Thoracic aorta (tissue), 2 donors: Measurements from ENCODE around the gene ACSM3. TPM values are rescaled to one million over a fixed set of nuclear protein-coding genes. Genes with fewer than 3 reads are reported as not detected.

ENCODE experiments used
- ATAC-seq: fragments of 150-250 bp; one replicate; pipeline ENCODE4 v1.8.0; 2017; ENCODE audit warnings: low read depth; ENCODE audit not compliant: insufficient number of reproducible peaks, low FRiP score
- DNase-seq: peaks from one replicate; pipeline ENCODE4 v3.0.0-alpha.2; 2020; ENCODE audit warnings: low spot score
- H3K27ac ChIP-seq, 2 donors: fragments of 200-600 bp; sonication (generic); 1 replicate in 1 of 2; 2 replicates in 1 of 2; pipeline ENCODE4 v1.5.1; 2016; ENCODE audit warnings: mild to moderate bottlenecking in 2 of 2, moderate library complexity in 2 of 2
- H3K27me3 ChIP-seq: fragments of 200-600 bp; sonication (generic); replicated peaks from 2 replicates; pipeline ENCODE4 v1.6.0; 2016; ENCODE audit warnings: mild to moderate bottlenecking; ENCODE audit not compliant: insufficient read depth
- H3K36me3 ChIP-seq: fragments of 200-600 bp; sonication (generic); one replicate; pipeline ENCODE4 v1.5.1; 2016
- H3K4me1 ChIP-seq, 2 donors: fragments of 200-600 bp; sonication (generic); 1 replicate in 1 of 2; 2 replicates in 1 of 2; pipeline versions ENCODE4 v1.5.1 to v1.6.0; 2016; ENCODE audit warnings: low read depth in 2 of 2, mild to moderate bottlenecking in 1 of 2; ENCODE audit not compliant: control insufficient read depth in 1 of 2
- H3K4me3 ChIP-seq: fragments of 200-600 bp; sonication (generic); 2 replicates; pipeline ENCODE4 v1.5.1; 2016; ENCODE audit warnings: mild to moderate bottlenecking
- H3K9me3 ChIP-seq: fragments of 200-600 bp; sonication (generic); 2 replicates; pipeline ENCODE4 v1.5.1; 2016
- total RNA-seq, 2 donors: library from RNA; depleted of rRNA; stranded (reverse); fragments of >200 nt; gene quantifications; one replicate each; pipeline versions ENCODE4 v1.1.0 to v1.2.3, GENCODE V29; 2016
- TF ChIP-seq, protein P1 (sequence below): fragments of 200-600 bp; sonication (generic); IDR thresholded peaks from one replicate; pipeline ENCODE4 v1.5.1; 2019; ENCODE audit warnings: antibody characterized with exemption

Gene ACSM3
- total RNA-seq, 2 donors from 2014 or later: 0.41 to 6.1 TPM

DNA sequence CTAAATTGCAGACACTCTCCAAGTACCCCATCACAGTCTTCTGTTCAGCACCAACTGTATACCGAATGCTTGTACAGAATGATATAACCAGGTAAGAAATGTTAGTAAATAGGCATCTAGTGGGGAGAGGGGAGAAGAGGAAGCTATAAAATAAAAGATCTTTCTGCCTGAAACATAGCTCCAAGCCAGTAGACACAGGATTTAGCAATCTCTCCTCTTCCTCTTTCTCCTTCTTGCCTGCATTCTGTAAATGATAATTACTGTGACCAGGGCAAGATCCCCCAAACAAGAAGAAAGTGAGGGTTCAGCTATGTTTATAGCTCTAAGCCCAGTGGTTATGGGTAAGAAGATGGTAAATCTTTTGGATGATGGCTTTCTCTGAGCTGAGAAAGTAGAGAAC is 17.9 kb downstream of the ACSM3 start:
- Histone ChIP-seq H3K36me3 (no peaks in the 10 kb centered on the region), H3K27me3 (no peaks in the 10 kb centered on the region), H3K27ac (no peak overlapping the region), H3K4me1 (no peaks in the 10 kb centered on the region), H3K9me3 (no peaks in the 10 kb centered on the region), H3K4me3 (no peak overlapping the region)
- no peak for DNase-seq
- no peak for ATAC-seq
- TF ChIP-seq, protein P1, sequence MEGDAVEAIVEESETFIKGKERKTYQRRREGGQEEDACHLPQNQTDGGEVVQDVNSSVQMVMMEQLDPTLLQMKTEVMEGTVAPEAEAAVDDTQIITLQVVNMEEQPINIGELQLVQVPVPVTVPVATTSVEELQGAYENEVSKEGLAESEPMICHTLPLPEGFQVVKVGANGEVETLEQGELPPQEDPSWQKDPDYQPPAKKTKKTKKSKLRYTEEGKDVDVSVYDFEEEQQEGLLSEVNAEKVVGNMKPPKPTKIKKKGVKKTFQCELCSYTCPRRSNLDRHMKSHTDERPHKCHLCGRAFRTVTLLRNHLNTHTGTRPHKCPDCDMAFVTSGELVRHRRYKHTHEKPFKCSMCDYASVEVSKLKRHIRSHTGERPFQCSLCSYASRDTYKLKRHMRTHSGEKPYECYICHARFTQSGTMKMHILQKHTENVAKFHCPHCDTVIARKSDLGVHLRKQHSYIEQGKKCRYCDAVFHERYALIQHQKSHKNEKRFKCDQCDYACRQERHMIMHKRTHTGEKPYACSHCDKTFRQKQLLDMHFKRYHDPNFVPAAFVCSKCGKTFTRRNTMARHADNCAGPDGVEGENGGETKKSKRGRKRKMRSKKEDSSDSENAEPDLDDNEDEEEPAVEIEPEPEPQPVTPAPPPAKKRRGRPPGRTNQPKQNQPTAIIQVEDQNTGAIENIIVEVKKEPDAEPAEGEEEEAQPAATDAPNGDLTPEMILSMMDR: no peak

DNA sequence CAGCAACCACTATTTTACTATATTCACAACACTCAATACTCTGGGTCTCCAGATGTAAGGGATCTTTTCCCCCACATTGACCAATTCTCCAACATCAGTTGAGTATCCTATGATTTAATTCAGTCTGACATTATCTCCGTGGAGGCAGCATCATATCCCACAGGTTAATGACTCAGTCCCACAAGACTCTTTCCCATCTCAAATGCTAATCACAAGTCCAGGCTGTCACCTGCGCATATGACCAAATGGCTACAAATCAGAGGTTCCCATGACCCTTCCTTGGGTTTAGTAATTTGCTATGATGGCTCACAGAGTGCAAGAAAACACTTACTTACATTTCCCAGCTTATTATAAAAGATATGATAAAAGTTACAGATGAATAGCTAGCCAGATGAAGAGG is 18.7 kb downstream of the ACSM3 start:
- no peak overlapping the region for H3K4me3 ChIP-seq
- H3K36me3 ChIP-seq: no peaks in the 10 kb centered on the region
- TF ChIP-seq, protein P1: no peak
- H3K27me3 ChIP-seq: no peaks in the 10 kb centered on the region
- H3K4me1 ChIP-seq: no peaks in the 10 kb centered on the region
- no peaks in the 10 kb centered on the region for H3K9me3 ChIP-seq
- ATAC-seq (no peak), DNase-seq (no peak)
- H3K27ac ChIP-seq: no peak overlapping the region

DNA sequence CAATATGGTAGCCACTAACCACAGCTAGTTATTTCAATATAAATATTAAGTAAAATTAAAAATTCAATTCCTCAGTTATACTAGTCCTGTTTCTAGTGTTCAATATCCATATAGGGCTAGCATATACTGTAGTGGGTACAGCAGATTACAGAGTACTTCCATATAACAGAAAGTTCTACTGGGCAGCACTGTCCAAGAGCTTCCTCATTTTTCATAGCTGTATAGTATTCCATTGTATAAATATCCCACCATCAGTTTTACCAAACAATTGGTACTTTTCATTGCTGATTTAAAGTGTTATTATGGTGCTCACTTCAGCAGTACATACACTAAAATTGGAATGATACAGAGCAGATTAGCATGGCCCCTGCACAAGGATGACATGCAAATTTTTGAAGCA is 20.4 kb downstream of the ACSM3 start:
- no peaks in the 10 kb centered on the region for H3K36me3 ChIP-seq
- ATAC-seq (no peak), DNase-seq (no peak)
- no peak overlapping the region for H3K27ac ChIP-seq
- H3K4me3 ChIP-seq: no peak overlapping the region
- TF ChIP-seq, protein P1: no peak
- H3K4me1 ChIP-seq: no peaks in the 10 kb centered on the region
- no peaks in the 10 kb centered on the region for H3K9me3 ChIP-seq
- no peaks in the 10 kb centered on the region for H3K27me3 ChIP-seq

DNA sequence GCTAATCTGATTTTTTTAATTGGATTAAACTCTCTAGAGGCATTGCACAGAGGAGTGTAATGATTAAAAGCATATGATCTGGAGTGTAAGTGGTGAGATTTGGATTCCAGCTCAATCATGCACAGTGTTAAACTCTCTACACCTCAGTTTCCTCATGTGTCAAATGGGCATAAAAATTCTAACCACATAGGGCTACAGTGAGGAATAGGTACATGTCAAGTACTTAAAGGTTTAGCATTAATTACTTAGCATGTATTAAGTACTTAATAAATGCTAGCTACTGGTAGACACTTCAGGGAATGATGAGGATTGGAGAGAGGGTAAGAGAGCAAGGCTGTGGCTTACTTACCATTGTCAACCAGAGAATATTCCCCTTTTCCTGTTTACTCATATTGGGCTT is 25.3 kb downstream of the ACSM3 start:
- Histone ChIP-seq H3K4me1 (no peaks in the 10 kb centered on the region), H3K27ac (no peak overlapping the region), H3K27me3 (no peaks in the 10 kb centered on the region), H3K9me3 (no peaks in the 10 kb centered on the region), H3K36me3 (no peaks in the 10 kb centered on the region), H3K4me3 (no peak overlapping the region)
- TF ChIP-seq, protein P1: no peak
- ATAC-seq: no peak
- DNase-seq: no peak

DNA sequence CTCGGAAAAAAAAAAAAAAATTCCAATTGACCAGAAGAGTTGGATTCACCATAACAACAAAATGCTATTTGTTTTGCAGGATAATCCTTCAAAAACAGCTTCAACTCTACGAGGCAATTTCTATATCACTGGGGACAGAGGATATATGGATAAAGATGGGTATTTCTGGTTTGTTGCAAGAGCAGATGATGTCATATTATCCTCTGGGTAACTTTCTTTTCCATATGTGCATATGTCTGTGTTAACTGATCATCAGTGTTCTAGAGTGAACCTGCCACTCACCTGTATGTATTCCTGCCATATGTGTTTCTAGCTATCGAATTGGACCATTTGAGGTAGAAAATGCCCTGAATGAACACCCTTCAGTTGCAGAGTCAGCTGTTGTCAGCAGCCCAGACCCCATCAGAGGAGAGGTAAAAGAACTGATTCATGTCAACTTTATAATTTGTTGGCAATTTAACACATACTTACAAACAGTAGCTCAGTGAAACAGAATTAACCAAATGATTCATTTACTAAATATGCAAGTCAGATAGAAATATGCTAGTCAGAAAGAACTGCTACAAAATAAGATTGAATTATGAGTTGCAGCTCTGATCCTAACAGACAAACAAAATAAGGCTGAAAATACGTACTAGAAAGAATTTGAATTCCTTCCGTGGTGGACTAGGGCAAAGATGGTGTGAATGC is 28.3 kb downstream of the ACSM3 start:
- no peaks in the 10 kb centered on the region for H3K36me3 ChIP-seq

More for the DNA sequence above, 28.3 kb downstream of the ACSM3 start:
- no peak overlapping the region for H3K4me3 ChIP-seq
- H3K9me3 ChIP-seq: no peaks in the 10 kb centered on the region
- H3K4me1 ChIP-seq: no peaks in the 10 kb centered on the region
- no peak overlapping the region for H3K27ac ChIP-seq
- TF ChIP-seq, protein P1: no peak
- no peak for ATAC-seq
- no peaks in the 10 kb centered on the region for H3K27me3 ChIP-seq
- DNase-seq: no peak
